HFFc6 (cell line): ENCODE data around the gene ACY1. TPM values are rescaled to one million over a fixed set of nuclear protein-coding genes. Genes with fewer than 3 reads are reported as not detected.

Experiments
- DNase-seq: peaks from one replicate; pipeline ENCODE4 v3.0.0-alpha.2; 2018
- H3K27ac Mint-ChIP-seq: 2 replicates; pipeline ENCODE4 v1.8.0; 2020; ENCODE audit warnings: mild to moderate bottlenecking, mixed read lengths
- H3K27me3 Mint-ChIP-seq: 2 replicates; pipeline ENCODE4 v1.8.0; 2021; ENCODE audit warnings: mild to moderate bottlenecking, moderate library complexity, mixed read lengths; ENCODE audit not compliant: insufficient read depth
- H3K36me3 Mint-ChIP-seq: 2 replicates; pipeline ENCODE4 v1.8.0; 2021; ENCODE audit warnings: low read depth, mixed read lengths
- H3K4me1 Mint-ChIP-seq: 2 replicates; pipeline ENCODE4 v1.8.0; 2020; ENCODE audit warnings: low read depth, mixed read lengths
- H3K4me3 Mint-ChIP-seq: 2 replicates; pipeline ENCODE4 v1.8.0; 2020; ENCODE audit warnings: mild to moderate bottlenecking, moderate library complexity, mixed read lengths
- H3K9me3 Mint-ChIP-seq: 2 replicates; pipeline ENCODE4 v1.8.0; 2020; ENCODE audit warnings: mild to moderate bottlenecking, mixed read lengths
- CTCF ChIP-seq: fragments of 200-600 bp; sonication (generic); IDR thresholded peaks from 2 replicates; pipeline ENCODE4 v1.5.0; 2021; ENCODE audit warnings: antibody characterized with exemption, mild to moderate bottlenecking
- total RNA-seq, 6 experiments: library from RNA; stranded (reverse); fragmentation: NEBNext Ultra II Directional; extraction: Animal tissue kit (Norgen Biotek cat#: 25700); gene quantifications; 2 replicates in 1 of 6; 3 replicates in 5 of 6; pipeline ENCODE4 v1.2.3, GENCODE V29; 2021

ACY1 gene
- total RNA-seq, 6 experiments from 2014 or later: 40.0 to 49.2 (median 41.5) TPM

- no peak for TF ChIP-seq CTCF
- H3K27ac Mint-ChIP-seq: no peak overlapping the region
- no peak for DNase-seq
- H3K36me3 Mint-ChIP-seq: no peaks in the 10 kb centered on the region
- peaks cover 20% of the 10 kb centered on the region for H3K4me1 Mint-ChIP-seq
- peaks cover 5% of the 10 kb centered on the region for H3K27me3 Mint-ChIP-seq
- no peaks in the 10 kb centered on the region for H3K9me3 Mint-ChIP-seq
- no peak overlapping the region for H3K4me3 Mint-ChIP-seq
Observed at GRCh38 chr3:52007291-52007690, 24.0 kb downstream of the ACY1 start.

- H3K36me3 Mint-ChIP-seq: no peaks in the 10 kb centered on the region
- no peaks in the 10 kb centered on the region for H3K9me3 Mint-ChIP-seq
- H3K27me3 Mint-ChIP-seq: peaks cover 2% of the 10 kb centered on the region
- H3K27ac Mint-ChIP-seq: no peak overlapping the region
- no peak overlapping the region for H3K4me3 Mint-ChIP-seq
- TF ChIP-seq CTCF: no peak
- no peak for DNase-seq
- peaks cover 9% of the 10 kb centered on the region for H3K4me1 Mint-ChIP-seq
Observed at GRCh38 chr3:52010431-52010830, 27.1 kb downstream of the ACY1 start.

- Mint-ChIP-seq H3K27me3 (peaks cover 3% of the 10 kb centered on the region), H3K27ac (no peak overlapping the region), H3K9me3 (no peaks in the 10 kb centered on the region), H3K4me1 (peaks cover 5% of the 10 kb centered on the region; the same call in 1 of the 2 replicates), H3K4me3 (no peak overlapping the region), H3K36me3 (no peaks in the 10 kb centered on the region)
- no peak for DNase-seq
- TF ChIP-seq CTCF: no peak
Observed at GRCh38 chr3:52012699-52013098, 29.4 kb downstream of the ACY1 start.

GRCh38 chr3:52013802-52014598 lies 30.7 kb downstream of the ACY1 start:
- DNase-seq: no peak
- peaks cover 3% of the 10 kb centered on the region for H3K27me3 Mint-ChIP-seq
- no peaks in the 10 kb centered on the region for H3K9me3 Mint-ChIP-seq
- no peak for TF ChIP-seq CTCF
- no peaks in the 10 kb centered on the region for H3K36me3 Mint-ChIP-seq
- peaks cover 6% of the 10 kb centered on the region; the same call in 1 of the 2 replicates for H3K4me1 Mint-ChIP-seq
- H3K27ac Mint-ChIP-seq: no peak overlapping the region
- no peak overlapping the region for H3K4me3 Mint-ChIP-seq

GRCh38 chr3:52014613-52015012 lies 31.3 kb downstream of the ACY1 start:
- Mint-ChIP-seq H3K4me3 (no peak overlapping the region), H3K36me3 (no peaks in the 10 kb centered on the region), H3K9me3 (no peaks in the 10 kb centered on the region), H3K27me3 (peaks cover 3% of the 10 kb centered on the region), H3K27ac (no peak overlapping the region), H3K4me1 (peaks cover 6% of the 10 kb centered on the region; the same call in 1 of the 2 replicates)
- DNase-seq: no peak
- peak; percentile 65 for TF ChIP-seq CTCF
